HG03342 (cell line): ENCODE measurements around the gene MPST.
A peak's percentile ranks its signal among the peaks of the same experiment; 100 is the strongest.
"Not testable (repeated sequence)": the region's sequence is repeated elsewhere in the genome, so short reads cannot be mapped to it uniquely, and the experiment has no call there.

ENCODE experiments used
- ATAC-seq: cut with Tn5 transposase; IDR thresholded peaks from one replicate; pipeline ENCODE4 v1.9.1; 2021; ENCODE audit warnings: mild to moderate bottlenecking, moderate library complexity; ENCODE audit not compliant: unreplicated experiment

The MPST gene

DNA sequence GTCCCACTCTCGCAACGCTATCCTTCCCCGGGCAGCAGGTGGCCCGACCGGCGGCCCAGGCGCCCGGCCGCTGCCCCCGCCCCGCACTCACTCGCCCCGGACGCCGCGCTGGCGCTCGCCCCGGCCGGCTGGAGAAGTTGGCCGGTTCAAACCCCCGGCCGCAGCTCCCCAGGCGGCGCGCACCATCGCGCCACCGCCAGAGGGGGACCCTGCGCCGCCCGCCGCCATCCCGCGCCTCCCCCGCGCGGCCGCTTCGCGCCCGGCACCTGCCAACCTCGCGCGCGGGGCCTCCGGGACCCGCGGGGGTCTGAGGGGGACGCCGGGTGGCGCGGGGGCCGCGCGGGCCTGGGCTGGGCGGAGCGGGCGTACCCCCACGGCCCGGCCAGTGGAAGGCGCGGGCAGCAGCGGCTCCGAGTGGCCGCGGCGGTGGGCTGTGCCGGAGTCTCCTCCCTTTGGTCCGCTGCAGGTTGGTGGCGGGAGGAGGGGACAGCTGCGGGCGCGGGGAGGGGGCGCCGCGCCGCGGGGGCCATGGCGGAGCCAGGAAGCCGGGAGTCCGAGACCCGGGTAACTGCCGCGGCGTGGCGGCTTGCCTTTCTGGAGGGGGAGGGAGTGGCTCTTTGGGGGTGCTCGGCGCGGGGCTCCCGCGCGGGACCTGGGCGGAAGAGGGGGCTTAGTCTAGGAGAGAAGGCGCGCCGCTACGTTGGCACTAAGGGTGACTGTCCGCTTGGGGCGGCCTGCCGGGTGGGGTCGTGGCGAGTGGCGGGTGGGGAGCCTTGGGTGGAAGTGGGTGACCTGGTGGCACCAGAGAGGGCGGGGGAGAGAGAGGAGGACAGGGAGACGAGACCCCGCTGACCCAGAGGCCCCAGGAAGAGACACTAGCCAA, at the start of gene MPST, which contains the start of gene TST:
Gene MPST, plus strand, starts transcription at position 434 of the 883 bp plus-strand sequence. Its CDS starts 95 bp downstream, at position 529.
Gene TST, minus strand, starts transcription at position 139 of the 883 bp plus-strand sequence. CDS start 715 bp downstream, outside the sequence.
- peak; percentile 68 for ATAC-seq

- no peak for ATAC-seq
Measured at GRCh38 chr22:36971341-36972125, 48.0 kb upstream of the MPST start.

GRCh38 chr22:36976606-36977005, 42.9 kb upstream of the MPST start:
- no peak for ATAC-seq

DNA sequence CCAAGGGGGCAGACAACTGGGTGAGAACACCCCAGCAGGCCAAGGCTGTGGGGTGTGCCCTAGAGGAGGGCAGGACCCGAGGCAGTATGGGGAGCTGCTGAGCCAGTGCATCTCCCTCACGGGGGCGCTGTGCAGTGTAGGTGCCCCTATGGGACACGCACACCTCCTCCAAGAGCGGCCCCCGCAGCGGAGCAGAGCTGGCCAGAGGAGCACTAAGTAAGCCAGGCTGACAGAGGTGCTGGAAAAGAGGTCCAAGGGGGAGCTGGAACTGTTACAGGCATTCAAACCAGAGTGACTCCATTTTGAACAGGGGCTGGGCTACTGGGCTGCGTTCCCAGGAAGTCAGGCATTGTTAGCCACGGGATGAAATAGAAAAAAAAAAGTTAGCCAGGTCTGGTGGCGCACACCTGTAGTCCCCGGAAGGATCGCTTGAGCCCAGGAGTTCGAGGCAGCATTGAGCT, 42.1 kb upstream of the MPST start:
- ATAC-seq = no peak

GRCh38 chr22:36977947-36978660, 41.4 kb upstream of the MPST start:
- peak; percentile 77 for ATAC-seq

- ATAC-seq = no peak
Measured at GRCh38 chr22:36979016-36979910, 40.3 kb upstream of the MPST start.

DNA sequence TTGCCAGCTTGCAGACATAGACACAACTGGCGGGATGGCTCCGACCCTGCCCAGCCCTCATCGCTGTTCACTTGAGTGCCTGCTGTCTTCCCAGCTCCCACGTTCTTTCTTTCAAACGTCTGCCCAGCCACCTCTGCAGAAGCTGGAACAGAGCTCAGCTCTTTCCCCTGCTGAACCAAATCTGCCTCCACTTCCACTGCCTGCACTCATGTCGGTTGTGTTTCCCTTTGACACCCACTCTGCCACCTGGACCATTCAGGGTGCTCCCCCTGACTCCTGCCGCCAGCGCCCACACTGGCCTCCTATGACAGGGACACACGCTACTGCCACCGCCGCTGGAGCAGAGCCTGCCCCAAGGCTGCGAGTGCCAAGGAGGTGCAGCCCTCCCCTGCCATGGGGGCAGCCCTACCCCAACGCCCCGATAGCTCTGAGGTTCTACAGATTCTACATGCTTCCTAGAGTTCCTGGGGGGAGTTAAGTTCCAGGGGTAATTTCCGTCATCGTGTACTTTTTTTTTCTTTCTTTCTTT, 38.2 kb upstream of the MPST start:
- no peak for ATAC-seq

- no peak for ATAC-seq
Measured at GRCh38 chr22:36982136-36982535, 37.4 kb upstream of the MPST start.

DNA sequence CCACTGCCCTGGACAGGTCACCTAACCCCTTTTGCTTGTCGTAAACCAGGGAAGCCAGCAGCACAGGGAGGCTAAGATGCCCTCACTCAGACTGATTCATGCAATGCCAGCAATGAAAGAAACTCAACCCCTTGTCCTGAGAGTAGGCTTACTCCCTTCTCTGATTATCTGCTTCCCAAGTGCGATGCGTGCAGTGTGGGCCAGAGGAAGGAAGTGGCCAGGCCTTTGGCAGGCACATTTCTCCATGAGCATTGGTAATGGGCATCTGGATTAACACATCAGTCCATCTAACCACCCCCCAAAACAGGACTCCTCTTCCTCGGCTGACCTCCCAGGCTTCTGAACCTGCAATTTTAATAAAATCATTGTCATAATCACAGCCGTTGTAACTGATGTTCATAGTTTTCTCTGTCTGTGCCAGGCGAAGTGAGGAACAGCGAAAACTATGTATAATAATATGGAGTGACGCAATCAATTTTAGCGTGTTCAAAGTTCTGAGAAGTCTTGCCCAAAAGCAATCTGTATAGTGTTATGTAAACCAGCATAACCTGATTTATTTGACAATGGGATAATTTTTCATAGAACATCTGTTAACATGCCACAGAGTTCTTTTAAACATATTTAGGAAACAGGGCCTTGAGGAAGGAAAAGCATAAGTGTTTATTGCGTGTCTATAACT, 34.2 kb upstream of the MPST start:
- no peak for ATAC-seq

- ATAC-seq = no peak
Measured at GRCh38 chr22:36986242-36986821, 33.2 kb upstream of the MPST start.

DNA sequence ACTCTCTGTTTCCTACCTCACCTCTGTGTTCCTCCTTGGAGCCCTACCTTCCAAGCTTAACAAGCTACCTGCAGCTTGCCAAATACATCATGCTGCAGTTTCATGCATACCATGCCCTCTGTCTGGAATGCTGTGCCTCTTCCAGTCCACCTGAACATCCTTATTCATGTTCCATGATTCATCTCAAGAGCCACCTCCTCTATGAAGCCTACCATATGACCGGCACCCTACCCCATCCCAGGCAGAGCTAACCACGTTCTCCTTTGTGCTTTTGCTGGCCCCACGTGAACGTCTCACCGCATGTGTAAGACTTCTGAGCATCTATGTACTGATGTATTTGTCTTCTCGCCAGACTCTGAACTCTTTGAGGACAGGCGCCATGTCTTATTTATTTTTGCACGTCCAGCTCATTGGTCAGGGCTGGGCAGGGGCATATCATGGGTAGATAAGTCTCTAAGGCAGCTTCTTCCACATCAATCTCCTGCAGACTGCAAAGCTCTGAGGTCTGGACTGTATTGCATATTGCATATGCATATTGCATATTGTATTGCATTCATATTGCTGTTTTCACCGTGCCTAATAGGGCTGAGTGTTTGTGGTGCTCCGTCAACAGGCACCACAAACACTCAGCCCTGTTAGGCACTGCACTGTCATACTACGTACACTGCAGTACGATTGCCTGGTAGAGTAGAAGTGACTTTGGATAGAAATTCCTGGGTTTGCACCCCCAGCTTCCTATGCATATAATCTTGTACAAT, 31.3 kb upstream of the MPST start:
- ATAC-seq = no peak

DNA sequence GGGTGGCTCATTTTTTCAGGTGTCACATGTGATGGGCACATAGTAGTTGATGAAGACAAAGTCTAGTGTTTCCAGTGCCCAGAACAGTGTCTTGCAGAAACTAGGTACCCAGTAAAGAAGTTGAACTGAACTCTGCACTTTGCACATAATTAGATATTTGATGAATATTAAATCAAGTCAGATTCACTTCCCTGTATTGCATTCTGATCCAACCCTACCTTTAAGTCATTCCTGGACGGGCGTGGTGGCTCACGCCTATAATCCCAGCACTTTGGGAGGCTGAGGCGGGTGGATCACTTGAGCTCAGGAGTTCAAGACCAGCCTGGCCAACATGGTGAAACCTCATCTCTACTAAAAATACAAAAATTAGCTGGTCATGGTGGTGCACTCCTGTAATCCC, 30.5 kb upstream of the MPST start:
- ATAC-seq = not testable (repeated sequence)

- no peak for ATAC-seq
Measured at GRCh38 chr22:36990457-36990856, 29.1 kb upstream of the MPST start.

DNA sequence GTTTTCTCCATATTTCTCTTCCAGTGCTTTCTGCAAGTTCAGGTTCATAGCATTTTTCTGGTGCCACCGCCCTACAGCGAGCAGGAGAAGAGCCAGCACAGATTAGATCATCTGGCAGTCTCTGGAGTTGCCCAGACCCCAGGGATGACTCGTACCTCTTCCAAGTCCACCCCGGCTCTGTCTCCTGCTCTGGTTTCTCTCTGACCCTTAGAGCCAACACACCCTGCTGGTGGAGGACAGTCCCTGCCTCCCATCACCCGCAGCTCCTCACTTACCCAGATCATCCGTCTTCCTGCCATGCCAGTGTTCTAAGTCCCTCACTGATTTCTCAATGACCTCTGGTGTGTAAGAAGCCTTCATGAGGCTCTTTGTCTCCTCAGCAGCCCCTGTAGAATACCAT, 28.3 kb upstream of the MPST start:
- ATAC-seq = no peak

DNA sequence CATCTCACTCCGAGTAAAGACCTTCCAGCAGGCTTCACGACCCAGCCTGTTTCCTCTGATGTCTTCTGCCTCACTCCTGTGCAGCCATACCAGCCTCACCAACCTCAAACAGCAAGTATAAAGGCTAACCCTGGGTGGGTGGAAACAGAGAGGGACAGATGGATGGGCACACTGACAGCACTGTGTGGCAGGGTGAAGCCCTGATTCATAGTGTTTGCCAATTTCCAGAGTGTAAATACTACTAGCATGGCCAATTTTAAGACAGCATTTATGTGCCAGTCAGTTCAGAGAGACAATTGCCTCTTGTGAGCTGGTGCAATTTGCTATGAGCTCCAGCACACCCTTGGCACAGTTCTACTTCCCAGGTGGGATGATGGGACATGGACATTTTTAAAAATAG, 21.8 kb upstream of the MPST start:
- no peak for ATAC-seq

DNA sequence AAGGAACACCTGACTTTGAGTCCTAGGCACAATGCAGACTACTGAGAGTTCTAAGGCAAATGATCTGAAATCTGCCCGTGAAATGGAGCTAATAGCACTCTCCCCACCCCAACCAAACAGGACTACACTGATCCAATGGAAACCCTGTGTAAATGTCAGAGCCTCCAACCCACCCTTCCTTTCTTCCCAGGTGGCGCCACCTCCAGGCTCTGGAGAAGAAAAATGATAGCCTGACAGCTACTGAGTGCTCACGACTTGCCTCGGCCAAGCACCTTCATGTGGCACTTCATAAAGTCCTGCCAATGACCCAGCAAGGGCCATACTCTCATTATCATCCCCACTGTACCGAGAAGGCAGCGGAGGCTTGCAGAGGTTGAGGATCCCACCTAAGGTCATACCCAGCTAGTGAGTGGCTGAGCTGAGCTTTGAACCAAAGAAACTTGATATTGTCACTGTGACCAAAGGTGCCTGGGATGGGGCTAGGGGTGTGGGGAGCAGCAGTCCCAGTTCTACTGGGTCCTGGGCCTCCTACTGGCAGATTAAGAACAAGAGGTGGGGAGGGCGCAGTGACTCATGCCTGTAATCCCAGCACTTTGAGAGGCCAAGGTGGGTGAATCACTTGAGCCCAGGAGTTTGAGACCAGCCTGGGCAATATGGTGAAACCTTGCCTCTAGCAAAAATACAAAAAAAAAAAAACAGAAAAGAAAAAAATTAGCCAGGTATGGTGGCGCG, 20.8 kb upstream of the MPST start:
- no peak for ATAC-seq

GRCh38 chr22:36999463-36999862, 20.1 kb upstream of the MPST start:
- ATAC-seq = no peak
